HAP-1 (cell line): ENCODE measurements around the gene ARL2BP.

ENCODE experiments used
- DNase-seq, 2 experiments: peaks; one replicate each; pipeline ENCODE4 v3.0.0-alpha.2; 2016 to 2020; ENCODE audit warnings: low spot score in 2 of 2
- H3K27me3 ChIP-seq: fragments of 250-450 bp; sonication (Bioruptor Pico); 2 replicates; pipeline ENCODE4 v1.5.1; 2020; ENCODE audit warnings: low read depth, mild to moderate bottlenecking, moderate library complexity
- H3K36me3 ChIP-seq: fragments of 250-450 bp; sonication (Bioruptor Pico); replicated peaks from 2 replicates; pipeline ENCODE4 v1.5.1; 2020; ENCODE audit warnings: mild to moderate bottlenecking
- H3K4me1 ChIP-seq: fragments of 250-450 bp; sonication (Bioruptor Pico); 2 replicates; pipeline ENCODE4 v1.5.1; 2020; ENCODE audit warnings: mild to moderate bottlenecking
- H3K4me3 ChIP-seq: fragments of 250-450 bp; sonication (Bioruptor Pico); 2 replicates; pipeline ENCODE4 v1.5.1; 2020; ENCODE audit warnings: mild to moderate bottlenecking, moderate library complexity
- H3K9me3 ChIP-seq: fragments of 250-450 bp; sonication (Bioruptor Pico); 2 replicates; pipeline ENCODE4 v1.5.1; 2020; ENCODE audit warnings: mild to moderate bottlenecking, moderate library complexity
- in situ Hi-C: fragments of 300-500 bp; cut with MboI; formaldehyde crosslinking; loops from 3 replicates; pipeline ENCODE4 v1.14.3; 2020; ENCODE audit warnings: low sequenced_read_pairs, inconsistent platforms, mixed read lengths

Gene ARL2BP

DNA sequence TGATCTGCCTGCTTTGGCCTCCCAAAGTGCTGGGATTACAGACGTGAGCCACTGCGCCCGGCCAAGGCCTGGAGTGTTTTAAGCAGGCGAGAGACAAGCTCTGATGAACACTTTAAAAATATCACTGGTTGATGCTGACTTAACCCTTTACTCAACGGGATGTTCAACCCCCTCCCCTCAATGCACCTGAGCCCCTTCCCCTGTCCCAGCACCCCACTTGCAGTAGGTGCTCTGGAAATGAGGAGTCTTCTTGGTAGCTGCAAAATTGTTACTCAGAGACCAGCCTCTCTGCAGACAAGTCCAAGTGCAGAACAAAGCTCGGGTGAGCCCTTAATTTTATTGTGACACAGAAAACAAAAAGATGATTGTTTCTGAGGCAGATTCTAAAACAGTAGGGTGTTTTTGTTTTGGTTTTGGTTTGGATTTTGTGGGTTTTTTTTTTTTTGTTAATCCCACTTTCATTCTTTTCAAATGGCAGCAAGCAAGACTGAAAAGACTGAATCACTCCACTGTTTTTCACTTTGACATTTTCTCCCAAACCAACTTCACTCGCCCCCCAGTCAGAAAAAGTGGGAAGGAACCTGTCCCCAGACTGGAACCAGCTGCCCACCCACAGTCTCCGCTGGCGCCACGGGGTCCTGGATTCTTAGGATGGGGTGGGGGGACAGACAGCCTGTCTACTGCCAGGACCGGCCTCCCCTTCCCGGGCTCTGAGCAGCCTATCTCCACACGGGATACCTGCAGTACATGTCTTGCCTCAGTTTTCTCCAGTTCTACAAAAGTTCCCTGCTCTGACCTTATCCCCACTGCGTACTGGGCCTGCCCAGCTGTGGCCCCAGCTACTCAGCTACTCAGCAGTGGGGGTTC is 44.6 kb downstream of the ARL2BP start:
- no peaks in the 10 kb centered on the region for H3K9me3 ChIP-seq
- H3K27me3 ChIP-seq, result no peaks in the 10 kb centered on the region
- H3K4me3 ChIP-seq, result no peak overlapping the region
- in situ Hi-C loops, result no loop called here
- no peaks in the 10 kb centered on the region for H3K36me3 ChIP-seq
- H3K4me1 ChIP-seq, result peaks cover 6% of the 10 kb centered on the region
- no peak for DNase-seq

DNA sequence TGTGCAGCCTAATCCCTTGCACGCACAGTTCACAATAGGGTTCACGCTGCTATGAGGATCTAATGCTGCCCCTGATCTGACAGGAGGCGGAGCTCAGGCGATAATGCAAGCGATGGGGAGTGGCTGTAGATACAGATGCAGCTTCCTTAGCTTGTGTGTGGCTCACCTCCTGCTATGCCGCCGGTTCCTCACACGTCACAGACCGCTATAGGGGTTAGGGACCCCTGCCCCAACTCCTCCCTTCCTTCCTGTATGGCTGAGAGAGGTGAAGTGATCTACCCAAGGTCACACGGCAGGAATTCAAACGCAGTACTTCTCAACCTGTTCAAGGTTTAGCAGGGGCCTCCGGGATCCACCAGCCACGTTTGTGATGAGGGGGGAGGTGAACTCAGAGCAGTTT is 52.8 kb downstream of the ARL2BP start:
- peak; percentile 31 to 62 for DNase-seq
- Histone ChIP-seq H3K27me3 (no peaks in the 10 kb centered on the region), H3K4me3 (no peak overlapping the region; the same call in 1 of the 2 replicates), H3K4me1 (peaks cover 8% of the 10 kb centered on the region), H3K9me3 (no peaks in the 10 kb centered on the region), H3K36me3 (no peaks in the 10 kb centered on the region)
- in situ Hi-C loops, result no loop called here

DNA sequence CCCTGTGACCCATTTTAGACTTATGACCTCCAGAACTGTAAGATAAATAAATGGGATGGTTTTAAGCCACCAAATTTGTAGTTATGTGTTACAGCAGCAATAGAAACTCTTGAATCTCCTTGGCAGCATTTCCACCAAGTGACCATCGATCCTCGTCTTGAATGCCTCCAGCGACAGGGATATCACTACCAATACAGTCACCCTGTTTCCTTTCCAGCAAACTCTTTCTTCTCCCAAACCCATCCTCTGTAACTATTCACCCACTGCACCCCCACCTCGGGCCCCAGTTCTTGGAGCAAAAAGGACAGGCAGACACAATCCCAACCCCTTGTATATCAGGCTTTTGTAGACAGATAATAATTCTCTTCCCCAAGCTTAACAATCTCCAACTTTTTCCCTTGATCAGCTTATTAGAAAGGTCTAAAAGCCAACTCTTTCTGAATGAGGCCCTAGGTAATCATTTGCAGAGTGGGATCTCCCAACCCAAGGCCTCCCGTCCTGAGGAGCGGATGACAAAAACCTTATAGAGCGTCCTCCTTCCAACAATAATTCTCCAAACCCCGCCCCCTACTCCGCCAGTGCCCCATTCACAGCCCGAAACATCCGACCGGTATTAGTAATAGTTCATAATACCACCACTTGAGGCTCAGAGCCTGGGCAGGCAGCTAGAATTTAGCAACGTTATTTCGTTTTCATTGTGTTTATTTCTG is 54.1 kb downstream of the ARL2BP start:
- peak overlapping the region; percentile 48 for H3K4me3 ChIP-seq
- peak; percentile 87 to 89 for DNase-seq
- in situ Hi-C loops, result no loop called here
- H3K9me3 ChIP-seq, result no peaks in the 10 kb centered on the region
- no peaks in the 10 kb centered on the region for H3K36me3 ChIP-seq
- no peaks in the 10 kb centered on the region for H3K27me3 ChIP-seq
- H3K4me1 ChIP-seq, result peaks cover 8% of the 10 kb centered on the region

DNA sequence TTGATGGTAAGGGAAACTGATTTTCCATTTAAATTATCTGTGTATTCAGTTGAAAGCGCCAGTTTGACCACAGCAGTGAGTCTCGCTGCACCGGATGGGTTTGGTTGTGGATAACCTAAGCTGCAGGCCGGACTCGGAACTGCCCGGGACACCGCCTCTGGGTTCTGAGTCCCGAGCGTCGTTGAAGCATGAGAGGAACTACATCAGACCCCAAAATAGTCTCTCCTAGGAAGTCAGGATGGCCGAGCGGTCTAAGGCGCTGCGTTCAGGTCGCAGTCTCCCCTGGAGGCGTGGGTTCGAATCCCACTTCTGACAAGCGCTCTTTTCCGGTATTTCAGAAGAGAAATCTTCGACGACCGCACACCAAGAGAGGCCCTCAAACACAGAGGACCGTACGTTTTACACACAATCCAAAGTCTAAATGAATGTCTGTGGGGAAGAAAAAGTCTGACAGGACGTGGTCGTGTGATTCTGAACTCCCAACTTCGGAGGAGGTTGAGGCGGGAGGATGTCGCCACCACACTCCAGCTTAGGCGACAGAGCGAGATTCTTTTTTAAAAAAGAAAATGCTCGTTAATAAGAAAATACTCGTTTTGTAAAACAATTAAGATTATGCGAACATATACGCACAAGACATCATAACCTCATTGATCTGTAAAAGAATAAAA is 54.8 kb downstream of the ARL2BP start:
- in situ Hi-C loops, result loop anchor here (5.0 kb wide), 2 partner anchors 117 to 217 kb away; no protein-coding TSS in a partner anchor
- Histone ChIP-seq H3K27me3 (no peaks in the 10 kb centered on the region), H3K4me1 (peaks cover 8% of the 10 kb centered on the region), H3K9me3 (no peaks in the 10 kb centered on the region), H3K36me3 (no peaks in the 10 kb centered on the region), H3K4me3 (peak overlapping the region; percentile 48)
- peak; percentile 88 to 95 for DNase-seq

DNA sequence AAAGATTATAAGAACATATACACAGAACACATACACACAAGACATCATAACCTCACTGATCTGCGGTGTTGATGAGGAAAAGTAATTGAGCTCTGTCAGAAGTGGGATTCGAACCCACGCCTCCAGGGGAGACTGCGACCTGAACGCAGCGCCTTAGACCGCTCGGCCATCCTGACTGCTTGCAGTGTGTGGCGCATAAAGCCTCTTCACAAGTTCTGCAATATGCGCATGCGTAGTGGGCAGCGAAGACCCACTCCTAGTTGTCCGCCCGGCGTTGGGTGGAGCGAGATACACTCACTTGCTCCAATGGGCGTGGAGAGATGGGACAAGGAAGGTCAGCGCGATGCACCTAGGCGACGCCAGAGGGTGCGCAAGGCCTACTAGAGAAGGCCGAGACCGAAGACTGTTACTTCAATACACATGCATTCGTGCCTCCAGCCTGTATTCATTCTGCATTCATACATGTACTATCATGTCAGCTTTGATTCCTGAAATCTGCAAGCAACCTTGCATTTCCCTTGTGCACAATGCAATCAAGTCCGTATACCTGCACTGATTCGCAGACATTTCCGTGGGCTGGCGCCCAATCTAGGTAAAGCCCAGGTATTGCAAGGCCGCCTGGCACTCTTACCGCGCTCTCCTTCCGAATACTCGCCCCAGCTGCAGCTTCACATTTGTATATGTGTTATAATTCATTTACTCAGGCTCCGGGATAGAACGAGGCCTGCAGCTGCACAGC is 55.5 kb downstream of the ARL2BP start:
- no peaks in the 10 kb centered on the region for H3K9me3 ChIP-seq
- no peaks in the 10 kb centered on the region for H3K36me3 ChIP-seq
- DNase-seq, result peak; percentile 98
- peaks cover 6% of the 10 kb centered on the region for H3K4me1 ChIP-seq
- H3K27me3 ChIP-seq, result no peaks in the 10 kb centered on the region
- H3K4me3 ChIP-seq, result peak overlapping the region; percentile 48
- in situ Hi-C loops, result loop anchor here (5.0 kb wide), 2 partner anchors 117 to 217 kb away; no protein-coding TSS in a partner anchor

DNA sequence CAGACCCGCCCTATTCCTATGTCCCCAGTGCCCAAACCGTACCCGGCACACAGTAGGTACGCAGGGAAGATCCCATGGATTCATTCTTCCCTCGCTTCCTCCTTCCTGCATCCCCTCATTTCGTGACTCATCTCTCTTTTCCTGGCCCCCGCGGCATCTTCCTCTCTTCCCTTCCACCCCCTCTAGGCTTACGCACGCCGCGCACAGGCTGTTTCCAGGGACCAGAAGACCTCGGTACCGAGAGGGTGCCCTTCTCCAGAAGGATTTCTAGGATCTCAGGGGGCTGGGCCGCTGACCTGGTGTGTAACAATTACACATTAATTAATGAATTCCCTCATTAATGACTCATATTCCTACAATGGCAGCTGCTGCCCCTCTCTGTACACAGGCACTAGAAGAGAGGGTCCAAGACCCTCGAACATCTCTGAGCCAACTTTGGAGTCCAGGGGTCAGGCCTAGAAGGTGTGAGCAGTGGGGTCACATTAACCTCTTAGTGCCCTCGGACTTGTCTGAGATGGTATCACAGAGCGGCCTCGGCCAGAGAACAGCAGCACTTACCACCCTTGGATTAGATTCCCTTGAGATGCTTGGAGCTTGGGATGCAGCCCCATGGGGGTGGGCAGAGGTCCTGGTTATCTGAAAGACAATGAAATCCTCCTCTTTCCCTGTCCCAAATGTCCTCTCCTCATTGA is 56.2 kb downstream of the ARL2BP start:
- peaks cover 6% of the 10 kb centered on the region for H3K4me1 ChIP-seq
- no peak overlapping the region for H3K4me3 ChIP-seq
- no peak for DNase-seq
- no peaks in the 10 kb centered on the region for H3K27me3 ChIP-seq
- no peaks in the 10 kb centered on the region for H3K36me3 ChIP-seq
- no peaks in the 10 kb centered on the region for H3K9me3 ChIP-seq
- in situ Hi-C loops, result loop anchor here (5.0 kb wide), 2 partner anchors 116 to 216 kb away; no protein-coding TSS in a partner anchor
